Sigmoid colon (tissue), 3 donors: Measurements from ENCODE around the gene CYP4V2.

ENCODE experiments used
- POLR2A ChIP-seq, 2 donors: fragments of 450-650 bp; IDR thresholded peaks; one replicate each; pipeline ENCODE4 v1.6.1; 2016; ENCODE audit warnings: antibody characterized with exemption in 2 of 2, mild to moderate bottlenecking in 2 of 2, moderate library complexity in 2 of 2
- TF ChIP-seq, protein P1 (sequence below), 4 experiments: fragments of 450-650 bp in 3 of 4; fragments of 200-600 bp in 1 of 4; IDR thresholded peaks; one replicate each; pipeline ENCODE4 v1.5.1; 2016 to 2019; ENCODE audit warnings: antibody characterized with exemption in 4 of 4, mild to moderate bottlenecking in 3 of 4, moderate library complexity in 2 of 4

DNA sequence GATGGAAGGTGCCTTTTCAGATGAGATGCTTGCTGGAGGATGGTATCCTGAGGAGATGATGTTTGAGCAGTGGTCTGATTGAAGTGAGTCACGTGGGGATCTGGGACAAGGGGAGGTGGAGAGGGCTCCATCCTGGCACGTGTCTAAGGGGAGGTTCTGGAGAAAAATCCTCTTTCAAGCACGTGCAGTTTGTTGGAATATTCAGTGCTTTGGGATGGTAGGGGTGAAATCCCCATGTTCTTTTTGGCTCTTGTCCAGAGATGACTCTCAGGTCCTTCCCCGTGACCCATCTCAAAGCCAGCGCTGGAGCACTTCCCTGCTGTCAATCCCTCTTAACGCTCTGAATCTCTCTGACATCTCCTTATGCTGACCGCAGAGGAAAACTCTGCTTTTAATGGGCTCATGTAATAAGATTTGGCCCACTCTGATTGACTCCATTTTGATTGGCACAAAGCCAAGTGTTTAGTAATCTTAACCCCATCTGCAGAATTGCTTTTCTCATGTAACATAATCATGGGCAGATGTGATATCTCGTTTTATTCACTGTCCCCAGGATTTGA is 25.2 kb downstream of the CYP4V2 start:
- TF ChIP-seq, protein P1, sequence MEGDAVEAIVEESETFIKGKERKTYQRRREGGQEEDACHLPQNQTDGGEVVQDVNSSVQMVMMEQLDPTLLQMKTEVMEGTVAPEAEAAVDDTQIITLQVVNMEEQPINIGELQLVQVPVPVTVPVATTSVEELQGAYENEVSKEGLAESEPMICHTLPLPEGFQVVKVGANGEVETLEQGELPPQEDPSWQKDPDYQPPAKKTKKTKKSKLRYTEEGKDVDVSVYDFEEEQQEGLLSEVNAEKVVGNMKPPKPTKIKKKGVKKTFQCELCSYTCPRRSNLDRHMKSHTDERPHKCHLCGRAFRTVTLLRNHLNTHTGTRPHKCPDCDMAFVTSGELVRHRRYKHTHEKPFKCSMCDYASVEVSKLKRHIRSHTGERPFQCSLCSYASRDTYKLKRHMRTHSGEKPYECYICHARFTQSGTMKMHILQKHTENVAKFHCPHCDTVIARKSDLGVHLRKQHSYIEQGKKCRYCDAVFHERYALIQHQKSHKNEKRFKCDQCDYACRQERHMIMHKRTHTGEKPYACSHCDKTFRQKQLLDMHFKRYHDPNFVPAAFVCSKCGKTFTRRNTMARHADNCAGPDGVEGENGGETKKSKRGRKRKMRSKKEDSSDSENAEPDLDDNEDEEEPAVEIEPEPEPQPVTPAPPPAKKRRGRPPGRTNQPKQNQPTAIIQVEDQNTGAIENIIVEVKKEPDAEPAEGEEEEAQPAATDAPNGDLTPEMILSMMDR (IDR thresholded peaks at IDR 0.05): no peak
- no peak for TF ChIP-seq POLR2A (IDR thresholded peaks at IDR 0.05)
